ENCODE results near the gene C11orf54.

Gene C11orf54

GRCh38 chr11:93741094-93741881, at the start of gene C11orf54, which contains the start of gene TAF1D:
Gene C11orf54 (plus strand): TSS chr11:93741672. CDS start chr11:93747394, 5,722 bp downstream.
Gene TAF1D (minus strand): TSS chr11:93741495. CDS start chr11:93739304, 2,191 bp downstream.
- peak; percentile 95 for DNase-seq (ENCODE audit: low read depth in 2 of 2)

GRCh38 chr11:93694109-93694508, 47.4 kb upstream of the C11orf54 start:
- DNase-seq (ENCODE audit: low read depth in 2 of 2), result no peak

- DNase-seq (ENCODE audit: low read depth in 2 of 2), result no peak
Observed at GRCh38 chr11:93694557-93694956, 46.9 kb upstream of the C11orf54 start.

GRCh38 chr11:93697611-93698010, 43.9 kb upstream of the C11orf54 start:
- DNase-seq (ENCODE audit: low read depth in 2 of 2), result no peak

- no peak for DNase-seq (ENCODE audit: low read depth in 2 of 2)
Observed at GRCh38 chr11:93700830-93701229, 40.6 kb upstream of the C11orf54 start.

GRCh38 chr11:93704237-93704636, 37.2 kb upstream of the C11orf54 start:
- no peak for DNase-seq (ENCODE audit: low read depth in 2 of 2)

GRCh38 chr11:93710239-93710638, 31.2 kb upstream of the C11orf54 start:
- no peak for DNase-seq (ENCODE audit: low read depth in 2 of 2)

- DNase-seq (ENCODE audit: low read depth in 2 of 2), result no peak
Observed at GRCh38 chr11:93712678-93713077, 28.8 kb upstream of the C11orf54 start.

GRCh38 chr11:93715797-93716396, 25.6 kb upstream of the C11orf54 start:
- no peak for DNase-seq (ENCODE audit: low read depth in 2 of 2)

GRCh38 chr11:93717501-93717900, 24.0 kb upstream of the C11orf54 start:
- DNase-seq (ENCODE audit: low read depth in 2 of 2), result no peak

- no peak for DNase-seq (ENCODE audit: low read depth in 2 of 2)
Observed at GRCh38 chr11:93718057-93718563, 23.4 kb upstream of the C11orf54 start.

- DNase-seq (ENCODE audit: low read depth in 2 of 2), result no peak
Observed at GRCh38 chr11:93719310-93719709, 22.2 kb upstream of the C11orf54 start.

GRCh38 chr11:93720522-93720921, 20.9 kb upstream of the C11orf54 start:
- no peak for DNase-seq (ENCODE audit: low read depth in 2 of 2)

- DNase-seq (ENCODE audit: low read depth in 2 of 2), result no peak
Observed at GRCh38 chr11:93724089-93724488, 17.4 kb upstream of the C11orf54 start.

GRCh38 chr11:93727985-93728791, 13.3 kb upstream of the C11orf54 start:
- peak in 1 of 2 experiments; percentile 9 for DNase-seq (ENCODE audit: low read depth in 2 of 2)

- DNase-seq (ENCODE audit: low read depth in 2 of 2), result no peak
Observed at GRCh38 chr11:93728792-93729128, 12.7 kb upstream of the C11orf54 start.

- DNase-seq (ENCODE audit: low read depth in 2 of 2), result no peak
Observed at GRCh38 chr11:93729129-93729616, 12.3 kb upstream of the C11orf54 start.

- DNase-seq (ENCODE audit: low read depth in 2 of 2), result no peak
Observed at GRCh38 chr11:93730108-93731107, 11.1 kb upstream of the C11orf54 start.

- DNase-seq (ENCODE audit: low read depth in 2 of 2), result no peak
Observed at GRCh38 chr11:93732237-93732892, 9.1 kb upstream of the C11orf54 start.

- no peak for DNase-seq (ENCODE audit: low read depth in 2 of 2)
Observed at GRCh38 chr11:93733474-93733873, 8.0 kb upstream of the C11orf54 start.
